Brain pericyte (primary cell): ENCODE measurements around the gene ANKRD13B.

Source experiments
- DNase-seq: peaks from one replicate; pipeline ENCODE4 v3.0.0-alpha.2; 2012; ENCODE audit warnings: low read depth, low spot score

ANKRD13B gene

DNA sequence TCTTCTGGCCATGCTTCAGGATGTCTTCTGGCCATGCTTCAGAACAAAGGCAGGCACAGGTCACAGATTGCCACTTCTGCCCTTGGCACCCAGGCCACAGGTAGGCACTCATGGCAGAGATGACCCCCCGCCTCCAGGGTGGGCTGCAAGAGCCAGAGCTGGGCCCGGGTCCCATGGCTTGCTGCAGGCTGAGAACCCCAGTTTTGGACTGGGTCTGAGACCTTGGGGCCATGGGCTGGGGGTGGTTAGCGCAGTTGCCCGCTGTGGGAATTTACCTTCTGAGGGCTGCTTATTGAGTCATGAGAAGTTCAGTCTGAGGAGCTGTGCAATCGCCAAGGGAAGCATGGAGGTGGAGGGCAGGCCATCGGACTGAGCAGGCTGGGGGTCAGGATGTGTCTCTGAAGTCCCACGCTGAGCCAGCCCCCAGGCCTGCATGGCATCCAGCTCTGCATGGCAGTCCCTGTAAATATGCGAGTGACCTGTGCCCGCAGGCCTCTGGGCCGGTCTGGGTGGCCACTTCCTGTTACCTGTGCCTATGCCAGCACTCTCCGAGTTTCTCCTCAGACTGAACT, 1.7 kb downstream of the ANKRD13B start:
- DNase-seq: no peak

DNA sequence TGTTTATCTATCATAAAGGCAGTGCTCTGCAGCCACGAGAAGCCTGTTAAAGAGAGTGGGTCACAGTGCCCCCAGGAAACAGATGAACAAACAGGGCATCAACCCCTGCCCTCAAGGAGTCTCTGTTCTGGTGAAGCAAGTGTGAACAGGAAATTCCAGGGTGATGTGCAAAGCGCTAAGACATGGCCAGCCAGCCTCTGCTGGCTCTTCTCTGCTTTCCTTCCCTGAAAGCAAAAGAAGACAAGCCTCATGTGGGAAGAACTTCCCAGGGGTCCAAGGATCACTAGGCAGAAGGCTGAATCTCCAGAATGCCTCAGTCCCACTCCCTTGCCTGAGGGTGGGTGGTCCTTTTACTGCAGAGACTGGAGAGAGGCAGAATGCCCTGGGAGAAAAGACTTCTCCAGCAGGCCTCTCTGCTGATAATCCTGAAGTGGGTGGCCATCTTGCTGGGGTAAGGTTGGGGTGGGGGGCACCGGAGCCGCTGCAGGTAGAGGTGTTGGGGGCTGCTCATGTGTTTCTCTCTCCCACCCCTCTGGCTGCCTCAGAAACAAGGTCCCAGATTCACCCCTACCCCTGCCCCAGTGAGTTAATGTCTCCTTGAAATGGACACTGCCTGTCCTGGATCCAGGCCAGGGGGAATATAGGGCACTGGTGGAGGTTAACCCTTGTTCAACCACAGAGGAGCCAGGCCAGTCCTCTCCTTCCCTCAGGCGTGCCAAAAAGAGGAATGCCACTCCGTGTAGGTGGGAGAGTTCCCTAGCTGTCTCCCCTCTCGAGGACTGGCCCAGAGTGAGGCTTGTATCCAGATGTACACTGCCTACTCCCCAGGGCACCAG, 2.4 kb downstream of the ANKRD13B start:
- no peak for DNase-seq

DNA sequence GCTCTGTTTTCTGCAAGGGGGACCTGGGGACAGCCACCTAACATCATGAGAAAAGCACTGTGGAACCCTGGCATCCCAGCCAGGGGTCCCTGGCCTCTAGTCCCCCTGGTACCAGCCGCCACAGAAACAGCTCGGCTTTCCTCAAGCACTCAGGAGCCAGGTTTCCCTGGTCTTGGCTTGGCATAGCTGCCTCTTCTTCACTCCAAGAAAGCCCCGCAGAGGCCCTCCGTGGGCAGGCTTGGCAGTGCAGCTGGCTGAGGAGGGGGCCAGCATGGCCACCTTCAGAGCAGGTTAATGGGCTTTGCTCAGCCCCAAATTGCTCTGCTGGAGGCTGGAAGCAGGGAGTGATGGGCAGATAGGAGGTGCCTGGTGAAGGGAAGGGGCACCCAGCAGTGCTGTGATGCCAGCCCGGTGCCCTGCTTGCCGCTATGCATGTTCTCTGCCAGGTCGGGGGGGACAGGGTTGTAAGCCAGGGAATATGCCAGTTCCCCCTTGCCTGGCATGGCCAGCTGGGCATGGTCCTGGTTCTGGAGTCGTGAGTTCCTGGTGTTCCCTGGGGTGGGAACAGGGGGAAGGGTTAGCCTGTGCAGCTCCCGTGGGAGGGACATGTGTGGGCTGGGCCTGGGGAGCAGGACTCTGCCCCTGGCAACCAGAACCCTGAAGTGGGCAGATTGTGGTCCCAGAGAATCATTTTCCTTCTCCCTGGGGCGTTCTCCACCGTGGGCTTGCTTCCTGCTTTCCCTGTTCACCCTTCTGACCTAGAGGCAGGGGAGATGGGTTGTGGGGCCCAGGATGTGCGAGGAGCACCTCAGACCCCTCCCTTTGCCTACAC, 3.2 kb downstream of the ANKRD13B start:
- DNase-seq: no peak

- no peak for DNase-seq
Measured at GRCh38 chr17:29596811-29597210, 3.9 kb downstream of the ANKRD13B start.

- DNase-seq: no peak
Measured at GRCh38 chr17:29597361-29598172, 4.6 kb downstream of the ANKRD13B start.

- DNase-seq: no peak
Measured at GRCh38 chr17:29603109-29603674, 10.3 kb downstream of the ANKRD13B start.

- no peak for DNase-seq
Measured at GRCh38 chr17:29607557-29608195, 14.7 kb downstream of the ANKRD13B start.

- no peak for DNase-seq
Measured at GRCh38 chr17:29608986-29609385, 16.1 kb downstream of the ANKRD13B start.

DNA sequence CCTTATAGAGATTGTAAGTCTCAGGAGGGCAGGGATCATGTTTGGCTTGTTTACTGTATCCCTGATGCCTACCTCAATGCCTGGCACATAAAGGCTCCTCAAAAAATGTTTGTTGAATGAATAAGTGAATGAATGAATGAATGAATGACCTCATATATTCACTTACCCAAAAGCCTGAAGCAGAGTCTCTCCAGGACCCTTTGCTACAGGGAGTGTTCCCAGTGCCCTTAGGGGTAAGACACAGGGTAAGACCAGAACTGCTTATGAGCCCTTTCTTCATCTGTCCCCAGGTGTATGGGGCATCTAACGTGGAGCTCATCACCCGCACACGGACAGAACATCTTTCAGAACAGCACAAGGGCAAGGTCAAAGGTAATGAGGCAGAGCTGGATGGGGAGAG, 17.5 kb downstream of the ANKRD13B start:
- DNase-seq: no peak

GRCh38 chr17:29611351-29612093, 18.6 kb downstream of the ANKRD13B start:
- no peak for DNase-seq

- no peak for DNase-seq
Measured at GRCh38 chr17:29612094-29612403, 19.1 kb downstream of the ANKRD13B start.

DNA sequence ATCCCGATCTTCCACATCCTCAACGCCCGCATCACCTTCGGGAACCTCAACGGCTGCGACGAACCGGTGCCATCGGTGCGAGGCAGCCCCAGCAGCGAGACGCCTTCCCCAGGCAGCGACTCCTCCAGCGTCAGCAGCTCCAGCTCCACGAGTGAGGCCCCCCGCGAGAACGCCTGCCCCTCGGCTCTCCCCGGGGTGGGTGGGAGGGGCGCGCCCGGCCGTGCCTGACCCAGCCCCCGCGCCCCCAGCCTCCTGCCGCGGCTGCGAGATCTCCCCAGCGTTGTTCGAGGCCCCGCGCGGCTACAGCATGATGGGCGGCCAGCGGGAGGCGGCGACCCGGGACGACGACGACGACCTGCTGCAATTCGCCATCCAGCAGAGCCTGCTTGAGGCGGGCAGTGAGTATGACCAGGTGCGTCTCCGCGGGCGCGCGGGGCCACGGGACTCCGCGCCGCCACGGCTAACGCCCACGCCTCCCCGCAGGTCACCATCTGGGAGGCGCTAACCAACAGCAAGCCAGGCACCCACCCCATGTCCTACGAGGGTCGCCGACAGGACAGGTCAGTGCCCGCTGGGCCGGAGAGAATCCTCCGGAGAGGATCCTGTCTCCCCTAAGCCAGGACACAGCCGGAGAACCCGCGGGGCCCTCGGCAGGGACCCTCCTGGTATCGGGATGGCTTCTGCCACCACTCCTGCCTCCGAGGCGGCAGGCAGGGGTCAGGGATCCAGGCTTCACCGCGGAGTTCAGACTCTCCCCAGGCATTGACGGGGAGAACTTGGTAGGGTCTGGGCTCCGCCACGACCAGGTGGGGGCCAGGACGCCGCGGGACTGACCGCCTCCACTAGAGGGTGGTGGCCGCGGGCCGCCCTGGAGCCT, 19.7 kb downstream of the ANKRD13B start:
- no peak for DNase-seq

GRCh38 chr17:29613352-29613837, 20.5 kb downstream of the ANKRD13B start:
- peak; percentile 49 for DNase-seq

- no peak for DNase-seq
Measured at GRCh38 chr17:29613856-29614255, 20.9 kb downstream of the ANKRD13B start.

- no peak for DNase-seq
Measured at GRCh38 chr17:29614349-29615047, 21.6 kb downstream of the ANKRD13B start.

- no peak for DNase-seq
Measured at GRCh38 chr17:29615048-29615385, 22.1 kb downstream of the ANKRD13B start.

DNA sequence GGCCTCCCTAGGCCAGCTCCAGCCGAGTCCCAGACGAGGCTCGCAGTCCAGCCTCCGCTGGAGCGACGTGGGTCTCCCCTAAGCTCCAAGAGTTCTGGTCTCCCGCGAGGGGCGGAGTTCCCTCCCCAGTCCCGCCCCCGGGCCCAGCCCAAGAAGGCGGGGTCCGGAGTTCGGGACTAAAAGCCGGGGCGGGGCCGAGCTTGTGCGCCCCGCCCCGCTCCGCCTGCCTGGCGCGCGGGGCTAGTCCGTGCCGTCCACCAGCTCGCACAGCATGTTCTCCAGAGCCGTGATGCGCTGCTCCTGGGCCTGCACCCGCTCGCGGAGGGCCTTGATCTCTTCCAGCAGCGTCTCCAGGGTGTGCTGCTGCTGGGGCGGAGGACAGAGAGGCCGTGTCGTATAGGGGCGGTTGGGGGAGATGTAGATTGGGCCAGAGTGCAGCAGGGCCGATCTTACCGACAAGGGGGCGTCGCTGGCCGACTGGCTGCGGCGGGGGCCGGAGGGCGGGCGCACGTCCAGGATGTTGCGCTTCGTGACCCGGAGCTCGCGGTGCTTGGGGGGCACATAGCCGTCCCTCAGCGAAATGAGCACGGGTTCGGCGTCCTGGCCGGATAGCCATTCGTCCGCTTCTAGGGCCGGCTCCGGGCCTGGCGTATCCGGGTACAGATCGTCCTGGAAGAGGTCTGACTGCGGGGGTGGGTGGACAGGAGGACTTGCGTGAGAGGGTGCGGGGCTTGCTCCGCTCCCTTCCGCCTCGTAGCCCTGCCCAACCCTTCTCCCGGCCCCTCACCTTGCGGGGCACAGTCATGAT, 22.8 kb downstream of the ANKRD13B start:
- DNase-seq: peak; percentile 58
